A549 treated with ZK216348 at 1 μM for 4 hours (cell line): ENCODE data around the gene CYP39A1. TPM values are rescaled to one million over a fixed set of nuclear protein-coding genes. Genes with fewer than 3 reads are reported as not detected.

Experiments used
- total RNA-seq: library from RNA; stranded (reverse); fragments of 200-300 nt; extraction: Qiagen RNA extraction; gene quantifications from 5 replicates; pipeline ENCODE4 v1.2.3, GENCODE V29; 2022; ENCODE audit warnings: low read depth

The CYP39A1 gene
- 0.08 to 0.13 TPM in 2 of 5 replicates, not detected in the others for total RNA-seq

GRCh38 chr6:46652603-46653438 is at the start of gene CYP39A1, which contains the start of gene SLC25A27:
Gene CYP39A1, minus strand, starts transcription at chr6:46652818. Its CDS starts 236 bp downstream, at chr6:46652582.
Gene SLC25A27, plus strand, starts transcription at chr6:46652975. Its CDS starts 218 bp downstream, at chr6:46653193.

GRCh38 chr6:46687619-46688097 is 35.0 kb upstream of the CYP39A1 start, which contains the start of gene TDRD6:
Gene TDRD6, plus strand, starts transcription at chr6:46687885. Its CDS starts 244 bp downstream, at chr6:46688129.

Other genes with a start within 250 kb of the CYP39A1 start
- gene RCAN2, start 161.4 kb downstream of the CYP39A1 start, total RNA-seq = not detected in 5 replicates
- 0.40 to 0.98 TPM (median 0.57 TPM) in 5 replicates for gene SLC25A27, start 157 bp upstream of the CYP39A1 start, total RNA-seq
- gene TDRD6, start 35.1 kb upstream of the CYP39A1 start, total RNA-seq = not detected in 5 replicates
- gene PLA2G7, start 82.6 kb upstream of the CYP39A1 start, total RNA-seq = not detected in 5 replicates
- gene ANKRD66, start 94.1 kb upstream of the CYP39A1 start, total RNA-seq = not detected in 5 replicates
- gene MEP1A, start 140.6 kb upstream of the CYP39A1 start, total RNA-seq = not detected in 5 replicates